Measurements from ENCODE around the gene MEIOB.

DNA sequence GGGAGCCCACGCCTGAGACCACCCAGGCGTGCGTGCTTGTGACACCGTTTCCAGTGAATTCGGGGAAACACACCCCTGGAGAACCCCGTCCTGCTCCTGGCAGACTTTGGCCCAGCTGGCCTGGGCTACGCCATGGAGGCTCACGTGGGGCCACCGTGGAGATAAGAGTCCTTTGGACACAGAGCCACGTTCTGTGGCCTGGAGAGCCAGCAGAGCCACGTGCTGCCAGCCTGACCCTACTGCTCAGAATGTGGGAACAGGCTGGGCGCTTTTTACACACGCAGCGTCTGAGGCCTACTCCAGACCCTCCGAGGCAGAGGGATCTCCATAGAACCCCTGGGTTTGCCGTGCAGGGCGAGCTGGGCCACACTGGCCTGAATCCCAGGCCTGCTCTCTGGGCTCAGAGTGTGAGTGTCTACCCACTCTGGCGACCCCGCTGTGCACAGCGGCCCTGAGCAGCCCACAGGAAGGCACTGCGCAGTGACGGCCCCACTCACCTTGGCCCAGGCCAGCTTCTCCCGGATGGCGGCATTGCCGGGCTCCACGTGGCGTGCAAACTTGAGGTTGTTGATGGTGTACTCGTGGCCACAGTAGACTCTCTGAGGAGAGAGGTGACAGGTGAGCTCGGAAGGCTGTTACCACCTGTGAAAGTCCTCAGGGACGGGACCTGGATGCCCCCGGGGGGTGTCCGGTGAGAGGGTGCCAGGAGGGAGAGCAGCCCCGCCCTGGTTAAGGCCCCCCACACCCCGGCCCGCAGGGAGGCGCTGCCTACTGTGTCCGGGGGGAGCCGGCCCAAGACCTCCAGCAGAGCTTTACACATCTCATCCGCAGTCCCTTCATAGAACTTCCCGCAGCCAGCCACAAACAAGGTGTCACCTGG, 55.3 kb downstream of the MEIOB start:
- TF ChIP-seq CTCF (optimal IDR thresholded peaks at IDR 0.05 in 1 of 3, IDR thresholded peaks at IDR 0.05 in 1 of 3, conservative IDR thresholded peaks at IDR 0.05 in 1 of 3; ENCODE audit: extremely low read depth in 1 of 3, insufficient read depth in 2 of 3, low read length in 3 of 3): no peak
- no peak for TF ChIP-seq EZH2 (IDR thresholded peaks at IDR 0.05; ENCODE audit: low read length)

All from keratinocyte (primary cell).